Cardiac septum (tissue), 1 donor: ENCODE measurements around the gene CD58. TPM values are rescaled to one million over a fixed set of nuclear protein-coding genes. Genes with fewer than 3 reads are reported as not detected.

Experiments used
- DNase-seq: peaks from one replicate; pipeline ENCODE4 v3.0.0-alpha.2; 2020; ENCODE audit warnings: low spot score
- intact Hi-C: fragments of 100-400 bp; cut with DNase I; formaldehyde crosslinking; loops from one replicate; pipeline ENCODE4 v1.14.0; 2022
- total RNA-seq: library from RNA; stranded (reverse); fragmentation: NEBNext Ultra II Directional; extraction: Animal tissue kit (Norgen Biotek cat#: 25700); gene quantifications from one replicate; pipeline ENCODE4 v1.2.1, GENCODE V29; 2021
- donor health status: DM: no; HTN: no; CAD: no.

The CD58 gene
- total RNA-seq, 1 donor from 2014 or later = 25.3 TPM

- intact Hi-C loops = loop anchor here (5.0 to 10.0 kb wide), 2 partner anchors 335 to 682 kb away; no protein-coding TSS in a partner anchor
- no peak for DNase-seq
Observed at GRCh38 chr1:116487031-116487430, 83.8 kb downstream of the CD58 start.

GRCh38 chr1:116486424-116486823 is 84.4 kb downstream of the CD58 start:
- intact Hi-C loops = loop anchor here (5.0 to 10.0 kb wide), 2 partner anchors 334 to 682 kb away; no protein-coding TSS in a partner anchor
- no peak for DNase-seq

GRCh38 chr1:116485976-116486375 is 84.8 kb downstream of the CD58 start:
- intact Hi-C loops = loop anchor here (1.0 to 10.0 kb wide), 5 partner anchors 75 to 681 kb away; no protein-coding TSS in a partner anchor
- no peak for DNase-seq

- intact Hi-C loops = loop anchor here (1.0 to 10.0 kb wide), 5 partner anchors 74 to 680 kb away; no protein-coding TSS in a partner anchor
- DNase-seq = peak; percentile 90
Observed at GRCh38 chr1:116485071-116485735, 85.6 kb downstream of the CD58 start.

GRCh38 chr1:116483481-116484309 is 87.1 kb downstream of the CD58 start:
- DNase-seq = no peak
- intact Hi-C loops = loop anchor here (2.0 to 10.0 kb wide), 3 partner anchors 73 to 679 kb away; no protein-coding TSS in a partner anchor

- intact Hi-C loops = loop anchor here (10.0 kb wide), 1 partner anchor 678 kb away; no protein-coding TSS in a partner anchor
- DNase-seq = no peak
Observed at GRCh38 chr1:116482490-116482889, 88.3 kb downstream of the CD58 start.

- intact Hi-C loops = loop anchor here (10.0 kb wide), 1 partner anchor 677 kb away; no protein-coding TSS in a partner anchor
- no peak for DNase-seq
Observed at GRCh38 chr1:116481934-116482333, 88.9 kb downstream of the CD58 start.

GRCh38 chr1:116478621-116479020 is 92.2 kb downstream of the CD58 start:
- no peak for DNase-seq

GRCh38 chr1:116477429-116477828 is 93.4 kb downstream of the CD58 start:
- intact Hi-C loops = loop anchor here (5.0 kb wide), 2 partner anchors 60 to 100 kb away; no protein-coding TSS in a partner anchor

More at GRCh38 chr1:116478621-116479020, 92.2 kb downstream of the CD58 start:
- intact Hi-C loops = loop anchor here (5.0 kb wide), 2 partner anchors 61 to 101 kb away; no protein-coding TSS in a partner anchor

GRCh38 chr1:116476321-116476720 is 94.5 kb downstream of the CD58 start:
- intact Hi-C loops = loop anchor here (5.0 kb wide), 2 partner anchors 59 to 99 kb away; no protein-coding TSS in a partner anchor
- DNase-seq = no peak

More at GRCh38 chr1:116477429-116477828, 93.4 kb downstream of the CD58 start:
- DNase-seq = no peak

GRCh38 chr1:116475850-116476218 is 95.0 kb downstream of the CD58 start:
- intact Hi-C loops = loop anchor here (2.0 to 5.0 kb wide), 3 partner anchors 43 to 99 kb away; no protein-coding TSS in a partner anchor
- no peak for DNase-seq

- peak; percentile 82 for DNase-seq
- intact Hi-C loops = loop anchor here (2.0 to 5.0 kb wide), 3 partner anchors 42 to 98 kb away; no protein-coding TSS in a partner anchor
Observed at GRCh38 chr1:116474921-116475849, 95.6 kb downstream of the CD58 start.

GRCh38 chr1:116472431-116472961 is 98.3 kb downstream of the CD58 start:
- intact Hi-C loops = no loop called here
- no peak for DNase-seq

- DNase-seq = no peak
- intact Hi-C loops = no loop called here
Observed at GRCh38 chr1:116471241-116471640, 99.6 kb downstream of the CD58 start.

- DNase-seq = no peak
- intact Hi-C loops = no loop called here
Observed at GRCh38 chr1:116470671-116471070, 100.2 kb downstream of the CD58 start.

- DNase-seq = no peak
- intact Hi-C loops = no loop called here
Observed at GRCh38 chr1:116466810-116467557, 103.8 kb downstream of the CD58 start.

GRCh38 chr1:116465845-116466685 is 104.8 kb downstream of the CD58 start:
- DNase-seq = no peak
- intact Hi-C loops = no loop called here
